GM23248 (cell line): Measurements from ENCODE around the gene RNASEH2B. TPM values are rescaled to one million over a fixed set of nuclear protein-coding genes. Genes with fewer than 3 reads are reported as not detected.
A peak's percentile ranks its signal among the peaks of the same experiment; 100 is the strongest.

ENCODE experiments used
- DNase-seq: peaks from one replicate; pipeline ENCODE4 v3.0.0-alpha.2; 2015
- H2AFZ ChIP-seq: fragments of 200-600 bp; sonication (generic); 2 replicates; pipeline ENCODE4 v1.6.1; 2016; ENCODE audit warnings: antibody characterized with exemption
- H3F3A ChIP-seq: fragments of 200-600 bp; sonication (generic); 2 replicates; pipeline ENCODE4 v1.6.1; 2016; ENCODE audit warnings: mild to moderate bottlenecking, antibody characterized with exemption, mixed run types; ENCODE audit not compliant: insufficient read depth
- H3K27ac ChIP-seq: fragments of 200-600 bp; sonication (generic); 2 replicates; pipeline ENCODE4 v1.5.1; 2016; ENCODE audit warnings: mild to moderate bottlenecking
- H3K27me3 ChIP-seq: fragments of 200-600 bp; sonication (generic); replicated peaks from 2 replicates; pipeline ENCODE4 v1.6.1; 2016; ENCODE audit warnings: mild to moderate bottlenecking; ENCODE audit not compliant: insufficient read depth
- H3K36me3 ChIP-seq: fragments of 200-600 bp; sonication (generic); 2 replicates; pipeline ENCODE4 v1.6.1; 2016; ENCODE audit warnings: low read depth, mild to moderate bottlenecking
- H3K4me1 ChIP-seq: fragments of 200-600 bp; sonication (generic); 2 replicates; pipeline ENCODE4 v1.6.1; 2016; ENCODE audit warnings: mild to moderate bottlenecking; ENCODE audit not compliant: insufficient read depth
- H3K4me2 ChIP-seq: fragments of 200-600 bp; sonication (generic); one replicate; pipeline ENCODE4 v1.6.1; 2016; ENCODE audit warnings: mild to moderate bottlenecking; ENCODE audit not compliant: unreplicated experiment
- H3K4me3 ChIP-seq: fragments of 200-600 bp; sonication (generic); 2 replicates; pipeline ENCODE4 v1.5.1; 2016; ENCODE audit warnings: mild to moderate bottlenecking
- H3K79me2 ChIP-seq: fragments of 200-600 bp; sonication (generic); 2 replicates; pipeline ENCODE4 v1.6.1; 2016; ENCODE audit warnings: mild to moderate bottlenecking; ENCODE audit not compliant: insufficient read depth
- H3K9ac ChIP-seq: fragments of 200-600 bp; sonication (generic); 2 replicates; pipeline ENCODE4 v1.6.1; 2016; ENCODE audit warnings: mild to moderate bottlenecking
- H3K9me2 ChIP-seq: fragments of 200-600 bp; sonication (generic); 2 replicates; pipeline ENCODE4 v1.6.1; 2016; ENCODE audit warnings: mixed run types, mild to moderate bottlenecking, moderate library complexity; ENCODE audit not compliant: insufficient read depth
- H3K9me3 ChIP-seq: fragments of 200-600 bp; sonication (generic); one replicate; pipeline ENCODE4 v1.6.1; 2017; ENCODE audit warnings: low read depth
- H4K20me1 ChIP-seq: fragments of 200-600 bp; sonication (generic); 2 replicates; pipeline ENCODE4 v1.6.0; 2016; ENCODE audit not compliant: insufficient read depth
- EZH2 ChIP-seq: fragments of 200-600 bp; sonication (generic); IDR thresholded peaks from 2 replicates; pipeline ENCODE4 v1.6.1; 2018; ENCODE audit warnings: antibody characterized with exemption, mild to moderate bottlenecking; ENCODE audit not compliant: insufficient read depth, poor library complexity, severe bottlenecking
- EZH2phosphoT487 ChIP-seq: fragments of 200-600 bp; sonication (generic); IDR thresholded peaks from 2 replicates; pipeline ENCODE4 v1.6.1; 2018; ENCODE audit warnings: antibody characterized with exemption, moderate library complexity, mild to moderate bottlenecking, low read depth; ENCODE audit not compliant: insufficient read depth
- WGBS, 2 experiments: methylation state at CpG; one replicate each; pipeline ENCODE4 v1.1.6; 2015 to 2017; ENCODE audit warnings: low lambda C conversion rate in 2 of 2, low coverage in 1 of 2; ENCODE audit errors: missing lambda C conversion rate in 2 of 2; 5-methylcytosine and 5-hydroxymethylcytosine counted together
- in situ Hi-C: fragments of 300-500 bp; cut with MboI; formaldehyde crosslinking; loops from 2 replicates; pipeline ENCODE4 v1.15.0; 2020
- polyA plus RNA-seq: library from polyadenylated mRNA; unstranded; fragments of >200 nt; fragmentation: Nextera tagmentation; extraction: Ambion mirVana; gene quantifications from 2 replicates; pipeline ENCODE4 v1.2.1, GENCODE V29; 2016
- total RNA-seq: library from RNA; depleted of rRNA; stranded (reverse); fragments of >200 nt; shearing (Covaris generic); gene quantifications from 2 replicates; pipeline ENCODE4 v1.2.3, GENCODE V29; 2014

RNASEH2B gene
- total and polyA plus RNA-seq, 2 experiments from 2014 or later = 27.9 to 28.3 TPM

DNA sequence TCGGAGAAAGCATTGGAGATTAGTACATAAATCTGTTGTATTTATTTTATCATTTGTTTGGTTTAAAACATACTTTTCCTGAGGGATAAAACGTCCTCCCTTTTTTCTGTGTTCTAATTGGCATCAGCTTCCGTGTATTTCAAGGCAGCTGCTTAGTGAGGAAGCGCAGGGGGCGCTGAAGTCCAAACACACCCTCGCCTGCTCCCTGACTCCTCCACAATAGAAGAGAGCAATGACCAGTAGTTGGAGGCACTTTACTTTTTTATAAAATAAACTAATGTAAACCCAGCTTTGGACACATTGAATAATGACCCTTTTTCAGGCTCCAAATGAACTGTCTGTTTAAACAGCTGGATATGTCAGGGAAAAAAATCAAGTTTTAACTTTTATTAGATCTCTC, 79.9 kb downstream of the RNASEH2B start:
- Histone ChIP-seq H2AFZ (no peak overlapping the region), H3K27ac (no peak overlapping the region), H3K4me1 (no peaks in the 10 kb centered on the region), H3K9me3 (no peaks in the 10 kb centered on the region), H3K79me2 (no peaks in the 10 kb centered on the region), H3F3A (no peaks in the 10 kb centered on the region), H3K9me2 (no peaks in the 10 kb centered on the region), H3K4me2 (no peak overlapping the region), H3K36me3 (no peaks in the 10 kb centered on the region), H3K27me3 (peaks cover 4% of the 10 kb centered on the region; the same call in 1 of the 2 replicates), H3K9ac (no peak overlapping the region), H3K4me3 (no peak overlapping the region), H4K20me1 (no peaks in the 10 kb centered on the region)
- no peak for TF ChIP-seq EZH2
- TF ChIP-seq EZH2phosphoT487 = no peak
- 62 to 64% methylated on average over 6 of the region's 6 CpGs for WGBS, 2 experiments
- in situ Hi-C loops = no loop called here
- no peak for DNase-seq

DNA sequence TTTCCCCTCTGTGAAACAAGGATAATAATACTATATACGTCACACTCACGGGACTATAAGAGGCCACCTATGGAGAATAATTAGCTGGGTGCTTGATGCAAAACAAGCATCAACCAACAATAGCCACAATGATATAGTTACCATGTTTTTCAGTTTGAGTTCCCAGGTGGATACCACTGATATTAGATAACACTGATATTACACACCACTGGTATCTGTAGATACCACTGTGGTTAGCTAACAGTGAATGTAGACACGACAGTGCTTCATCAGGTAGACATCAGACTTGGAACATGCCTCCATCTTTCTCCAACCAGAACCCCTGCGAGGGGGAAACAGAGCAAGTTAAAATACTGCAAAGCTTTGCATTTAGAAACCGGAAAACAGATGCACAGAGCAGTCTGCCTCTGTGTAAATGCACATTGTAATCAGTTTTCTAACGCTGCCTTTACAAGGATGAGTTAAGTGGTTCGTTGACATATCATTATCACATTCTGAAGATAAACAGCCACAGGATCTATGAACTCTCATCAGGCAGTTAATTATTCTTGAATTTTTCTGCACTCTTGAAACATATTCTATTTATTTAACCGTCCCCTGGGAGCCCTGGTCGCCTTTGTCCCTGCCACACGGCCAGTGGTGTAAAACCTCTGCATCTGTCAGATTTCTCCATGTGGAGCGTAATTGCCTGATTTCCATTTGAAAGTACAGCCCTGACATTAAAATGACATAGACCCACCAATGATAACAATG, 80.7 kb downstream of the RNASEH2B start:
- Histone ChIP-seq H3K79me2 (no peaks in the 10 kb centered on the region), H3K9me2 (no peaks in the 10 kb centered on the region), H3K9me3 (no peaks in the 10 kb centered on the region), H4K20me1 (no peaks in the 10 kb centered on the region), H2AFZ (peak overlapping the region; percentile 72), H3K27ac (no peak overlapping the region), H3K27me3 (peaks cover 4% of the 10 kb centered on the region; the same call in 1 of the 2 replicates), H3K36me3 (no peaks in the 10 kb centered on the region), H3F3A (no peaks in the 10 kb centered on the region), H3K9ac (peak overlapping the region; percentile 42), H3K4me2 (peak overlapping the region; percentile 77), H3K4me1 (no peaks in the 10 kb centered on the region), H3K4me3 (peak overlapping the region; percentile 61)
- 62 to 65% methylated on average over 11 of the region's 11 CpGs for WGBS, 2 experiments
- in situ Hi-C loops = no loop called here
- DNase-seq = no peak
- no peak for TF ChIP-seq EZH2phosphoT487

DNA sequence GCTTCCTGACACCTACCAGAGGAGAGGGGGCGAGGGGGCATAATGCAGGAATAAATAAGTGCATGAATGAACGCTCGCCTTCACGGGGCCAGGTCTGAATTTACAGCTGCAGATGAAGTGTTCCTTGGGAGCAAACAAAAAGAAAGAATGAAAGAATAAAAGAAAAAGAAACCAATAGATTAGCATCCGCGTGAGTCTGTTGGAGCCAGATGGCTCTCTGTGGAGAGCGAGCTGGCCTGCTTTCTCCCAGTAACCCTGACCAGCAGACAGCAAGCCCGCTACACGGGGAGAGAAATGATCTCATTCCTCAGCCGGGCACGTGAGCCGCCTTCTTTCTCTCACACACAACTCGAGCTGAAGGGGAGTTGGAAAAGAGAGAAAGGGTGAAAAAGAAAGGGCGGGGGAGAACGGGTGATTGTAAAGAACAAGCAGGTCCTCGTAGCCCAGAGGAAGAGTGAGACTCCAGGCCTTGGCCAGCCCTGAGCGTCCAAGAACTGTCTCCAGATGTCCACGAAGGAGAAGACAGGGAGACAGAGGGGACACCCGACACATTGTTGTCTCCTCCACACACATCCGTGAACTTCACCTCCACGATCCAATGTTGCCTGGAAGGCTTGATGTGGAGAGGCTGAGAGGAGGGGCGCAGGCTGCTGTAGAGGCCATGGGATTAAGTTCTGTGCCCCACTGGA, 81.4 kb downstream of the RNASEH2B start:
- H2AFZ ChIP-seq = peak overlapping the region; percentile 72
- H3K4me2 ChIP-seq = peak overlapping the region; percentile 77
- in situ Hi-C loops = no loop called here
- TF ChIP-seq EZH2 (no peak), EZH2phosphoT487 (no peak)
- H3K9me2 ChIP-seq = no peaks in the 10 kb centered on the region
- H3K79me2 ChIP-seq = no peaks in the 10 kb centered on the region
- H3F3A ChIP-seq = no peaks in the 10 kb centered on the region
- H3K4me3 ChIP-seq = peak overlapping the region; percentile 61
- no peaks in the 10 kb centered on the region for H4K20me1 ChIP-seq
- no peaks in the 10 kb centered on the region for H3K9me3 ChIP-seq
- peak overlapping the region; percentile 42 for H3K9ac ChIP-seq
- H3K4me1 ChIP-seq = no peaks in the 10 kb centered on the region
- H3K36me3 ChIP-seq = no peaks in the 10 kb centered on the region
- 21 to 22% methylated on average over 22 of the region's 22 CpGs for WGBS, 2 experiments
- peak; percentile 87 for DNase-seq
- H3K27me3 ChIP-seq = peaks cover 4% of the 10 kb centered on the region; the same call in 1 of the 2 replicates
- H3K27ac ChIP-seq = no peak overlapping the region

DNA sequence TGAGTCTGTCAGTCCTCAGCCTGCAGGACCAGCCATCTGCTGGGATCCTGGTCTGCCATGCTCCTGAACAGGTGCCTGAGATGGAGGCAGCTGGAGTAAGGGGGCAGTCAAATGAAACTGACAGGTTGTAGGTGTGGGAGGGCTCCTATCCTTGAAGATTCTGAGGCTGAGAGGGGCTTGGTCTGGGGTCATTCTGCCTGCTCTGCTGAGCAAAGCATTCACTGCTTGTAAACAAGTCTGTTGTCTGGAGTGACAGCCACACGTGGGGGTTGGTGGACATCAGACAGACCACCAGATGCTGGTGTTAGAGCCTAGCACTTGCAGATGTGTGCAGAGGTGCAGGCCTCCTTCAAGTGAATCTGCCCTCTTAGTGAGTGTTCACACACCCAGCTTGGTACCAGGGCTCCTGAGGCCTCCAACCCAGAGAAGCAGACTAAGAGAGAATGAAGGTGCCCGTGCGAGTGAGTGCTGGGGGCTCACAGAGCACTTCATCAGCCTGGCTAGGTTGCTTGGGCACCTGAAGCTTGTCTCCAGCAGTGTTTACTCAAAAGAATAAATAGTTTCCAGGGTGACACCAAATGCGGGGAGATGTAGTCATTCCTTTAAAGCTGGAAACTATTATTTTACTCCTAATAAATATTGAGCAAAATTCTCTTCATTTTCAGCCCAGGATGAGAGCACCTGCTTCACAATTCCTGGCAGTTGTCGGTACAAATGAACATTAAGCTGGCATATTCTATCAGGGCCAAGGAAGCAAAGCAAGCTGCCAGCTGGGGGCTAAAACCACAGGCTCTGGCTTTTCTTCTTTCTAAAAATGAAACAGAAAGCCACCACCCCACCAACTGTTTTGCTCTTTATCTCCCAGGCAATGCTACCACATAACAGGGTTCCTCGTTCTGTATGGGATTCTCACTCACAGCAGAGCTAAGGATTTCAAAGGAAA, 82.3 kb downstream of the RNASEH2B start:
- TF ChIP-seq EZH2phosphoT487 (no peak), EZH2 (no peak)
- H3K4me3 ChIP-seq = no peak overlapping the region
- H3K79me2 ChIP-seq = no peaks in the 10 kb centered on the region
- no peaks in the 10 kb centered on the region for H3K36me3 ChIP-seq
- H3K9ac ChIP-seq = no peak overlapping the region
- no peaks in the 10 kb centered on the region for H3K9me3 ChIP-seq
- H2AFZ ChIP-seq = peak overlapping the region; percentile 72; the same call in 1 of the 2 replicates
- H3K9me2 ChIP-seq = no peaks in the 10 kb centered on the region
- DNase-seq = no peak
- in situ Hi-C loops = no loop called here
- H4K20me1 ChIP-seq = no peaks in the 10 kb centered on the region
- no peaks in the 10 kb centered on the region for H3F3A ChIP-seq
- no peak overlapping the region for H3K27ac ChIP-seq
- H3K4me1 ChIP-seq = no peaks in the 10 kb centered on the region
- H3K27me3 ChIP-seq = peaks cover 4% of the 10 kb centered on the region; the same call in 1 of the 2 replicates
- WGBS, 2 experiments = 77 to 83% methylated on average over 6 of the region's 6 CpGs
- no peak overlapping the region for H3K4me2 ChIP-seq
